HepG2 (cell line): ENCODE measurements around the gene ACTN4. TPM values are rescaled to one million over a fixed set of nuclear protein-coding genes. Genes with fewer than 3 reads are reported as not detected.

Source experiments
- AHR ChIP-seq: IDR thresholded peaks from 2 replicates; pipeline ENCODE4 v1.6.1; 2018; ENCODE audit warnings: missing genetic modification reagents, missing compliant biosample characterization
- ARNTL ChIP-seq: sonication (generic); formaldehyde crosslinking; IDR thresholded peaks from 2 replicates; pipeline ENCODE4 v1.4.0; 2020; ENCODE audit warnings: mild to moderate bottlenecking, missing genetic modification reagents
- EHMT2 ChIP-seq: fragments of 200-600 bp; sonication (generic); IDR thresholded peaks from 2 replicates; pipeline ENCODE4 v1.7.0; 2017; ENCODE audit warnings: antibody characterized with exemption, low read depth, low read length, borderline replicate concordance
- HMGA1 ChIP-seq: sonication (generic); formaldehyde crosslinking; conservative IDR thresholded peaks from 2 replicates; pipeline ENCODE4 v1.4.0; 2020; ENCODE audit warnings: missing genetic modification reagents
- HNRNPK ChIP-seq: fragments of 200-400 bp; formaldehyde crosslinking; IDR thresholded peaks from 2 replicates; pipeline ENCODE4 v1.6.1; 2018; ENCODE audit warnings: low read length, low read depth, moderate library complexity, mild to moderate bottlenecking; ENCODE audit not compliant: poor library complexity, severe bottlenecking
- JARID2 ChIP-seq: sonication (generic); formaldehyde crosslinking; IDR thresholded peaks from 2 replicates; pipeline ENCODE4 v1.8.1; 2023; ENCODE audit warnings: missing genetic modification reagents, inconsistent platforms; ENCODE audit not compliant: insufficient replicate concordance
- MEF2D ChIP-seq: sonication (generic); formaldehyde crosslinking; IDR thresholded peaks from 2 replicates; pipeline ENCODE4 v1.5.1; 2020; ENCODE audit warnings: mild to moderate bottlenecking, missing genetic modification reagents
- PHF21A ChIP-seq: sonication (generic); formaldehyde crosslinking; IDR thresholded peaks from 2 replicates; pipeline ENCODE4 v1.5.0; 2020; ENCODE audit warnings: mild to moderate bottlenecking, missing genetic modification reagents
- REL ChIP-seq: sonication (generic); formaldehyde crosslinking; conservative IDR thresholded peaks from 2 replicates; pipeline ENCODE4 v1.8.0; 2022; ENCODE audit warnings: mild to moderate bottlenecking, missing genetic modification reagents, moderate library complexity
- RXRB ChIP-seq: IDR thresholded peaks from 2 replicates; pipeline ENCODE4 v1.6.1; 2016; ENCODE audit warnings: borderline replicate concordance, missing genetic modification reagents, missing compliant biosample characterization
- SAFB2 ChIP-seq: sonication (generic); formaldehyde crosslinking; IDR thresholded peaks from 2 replicates; pipeline ENCODE4 v1.5.1; 2020; ENCODE audit warnings: missing genetic modification reagents, low read depth, mild to moderate bottlenecking, borderline replicate concordance
- SYNCRIP ChIP-seq: fragments of 200-400 bp; formaldehyde crosslinking; IDR thresholded peaks from 2 replicates; pipeline ENCODE4 v1.6.1; 2018; ENCODE audit warnings: mild to moderate bottlenecking, low read depth, low read length; ENCODE audit not compliant: insufficient read depth
- ZBTB21 ChIP-seq: sonication (generic); formaldehyde crosslinking; IDR thresholded peaks from 2 replicates; pipeline ENCODE4 v1.4.0; 2020; ENCODE audit warnings: missing genetic modification reagents
- ZNF292 ChIP-seq: sonication (generic); formaldehyde crosslinking; IDR thresholded peaks from 2 replicates; pipeline ENCODE4 v1.8.1; 2022; ENCODE audit warnings: mild to moderate bottlenecking, low read depth, missing genetic modification reagents, borderline replicate concordance
- ZNF331 ChIP-seq: sonication (generic); formaldehyde crosslinking; IDR thresholded peaks from 2 replicates; pipeline ENCODE4 v1.4.0; 2020; ENCODE audit warnings: missing genetic modification reagents
- polyA plus RNA-seq, 8 experiments: library from polyadenylated mRNA; depleted of rRNA in 3 of 8; stranded (reverse) in 7 of 8; unstranded in 1 of 8; fragments of >200 nt; fragmentation: Illumina TruSeq in 4 of 8; extraction: Trizol in 4 of 8; gene quantifications; 2 replicates each; pipeline versions ENCODE4 v1.2.1 to v1.2.3, GENCODE V29; 2011 to 2016; ENCODE audit warnings: low read depth in 4 of 8, missing spikeins in 1 of 8, mixed read lengths in 1 of 8; ENCODE audit not compliant: insufficient read depth in 1 of 8
- total RNA-seq, 5 experiments: library from RNA; depleted of rRNA; stranded (reverse); fragments of >200 nt; fragmentation: Illumina TruSeq; extraction: Trizol; gene quantifications; 2 replicates each; pipeline ENCODE4 v1.2.3, GENCODE V29; 2016; ENCODE audit warnings: low read depth in 1 of 5
- TF ChIP-seq, protein P1 (sequence below): IDR thresholded peaks from 2 replicates; pipeline ENCODE4 v1.6.1; 2016; ENCODE audit warnings: mild to moderate bottlenecking
- TF ChIP-seq, protein P2 (sequence below): sonication (generic); formaldehyde crosslinking; IDR thresholded peaks from 2 replicates; pipeline ENCODE4 v1.5.1; 2020; ENCODE audit warnings: missing genetic modification reagents, mild to moderate bottlenecking, borderline replicate concordance
- TF ChIP-seq, protein P3 (sequence below), 2 experiments: sonication (generic) in 1 of 2; formaldehyde crosslinking in 1 of 2; IDR thresholded peaks; 2 replicates each; pipeline versions ENCODE4 v1.4.0 to v1.6.1; 2016 to 2020; ENCODE audit warnings: borderline replicate concordance in 1 of 2, low read depth in 1 of 2, mild to moderate bottlenecking in 1 of 2, missing genetic modification reagents in 1 of 2
- TF ChIP-seq, protein P4 (sequence below): sonication (generic); formaldehyde crosslinking; IDR thresholded peaks from 2 replicates; pipeline ENCODE4 v1.5.1; 2020; ENCODE audit warnings: missing genetic modification reagents, mild to moderate bottlenecking, borderline replicate concordance

ACTN4 gene
- total and polyA plus RNA-seq, 2 of the 13 experiments (the other 11 are each of a cell fraction or from before 2014, with no cell fraction given), result 171 to 192 TPM

DNA sequence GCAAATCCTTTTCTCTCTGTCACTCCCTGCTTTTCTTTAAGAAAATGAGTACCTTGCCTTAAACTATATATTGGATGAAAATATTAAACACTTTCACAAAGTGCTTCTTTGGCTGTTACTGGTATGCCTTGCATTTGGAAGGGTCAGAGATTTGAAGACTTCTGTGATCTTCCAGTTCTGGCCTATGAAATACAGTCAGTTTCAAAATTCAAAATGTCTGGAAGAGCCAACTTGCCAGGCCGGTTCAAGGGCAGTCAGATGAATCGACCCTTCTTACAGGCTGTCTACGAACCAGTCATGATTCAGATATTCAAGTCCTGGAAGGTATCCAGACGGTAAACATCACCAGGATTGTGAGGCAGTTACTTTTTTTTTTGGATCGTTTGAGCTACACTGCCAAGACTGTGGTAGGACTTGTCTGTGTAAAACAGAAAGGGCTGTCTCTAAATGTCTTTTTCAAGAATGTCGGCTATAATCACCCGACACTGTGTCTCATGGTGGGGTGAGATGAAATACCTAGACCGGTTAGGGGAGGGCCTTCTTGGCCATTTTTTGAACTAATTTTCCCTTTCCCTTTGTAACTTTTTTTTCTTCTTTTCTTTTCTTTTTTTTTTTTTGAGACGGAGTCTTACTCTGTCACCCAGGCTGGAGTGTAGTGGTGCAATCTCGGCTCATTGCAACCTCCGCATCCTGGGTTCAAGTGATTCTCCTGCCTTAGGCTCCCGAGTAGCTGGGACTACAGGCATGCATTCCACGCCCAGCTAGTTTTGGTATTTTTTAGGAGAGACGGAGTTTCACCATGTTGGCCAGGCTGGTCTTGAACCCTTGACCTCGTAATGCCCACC, 11.2 kb downstream of the ACTN4 start (continued):
- TF ChIP-seq, protein P1, sequence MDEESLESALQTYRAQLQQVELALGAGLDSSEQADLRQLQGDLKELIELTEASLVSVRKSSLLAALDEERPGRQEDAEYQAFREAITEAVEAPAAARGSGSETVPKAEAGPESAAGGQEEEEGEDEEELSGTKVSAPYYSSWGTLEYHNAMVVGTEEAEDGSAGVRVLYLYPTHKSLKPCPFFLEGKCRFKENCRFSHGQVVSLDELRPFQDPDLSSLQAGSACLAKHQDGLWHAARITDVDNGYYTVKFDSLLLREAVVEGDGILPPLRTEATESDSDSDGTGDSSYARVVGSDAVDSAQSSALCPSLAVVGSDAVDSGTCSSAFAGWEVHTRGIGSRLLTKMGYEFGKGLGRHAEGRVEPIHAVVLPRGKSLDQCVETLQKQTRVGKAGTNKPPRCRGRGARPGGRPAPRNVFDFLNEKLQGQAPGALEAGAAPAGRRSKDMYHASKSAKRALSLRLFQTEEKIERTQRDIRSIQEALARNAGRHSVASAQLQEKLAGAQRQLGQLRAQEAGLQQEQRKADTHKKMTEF (CRISPR knock-in tag), result no peak; the same call in 1 of the 2 replicates
- TF ChIP-seq HNRNPK, result no peak
- peak; percentile 49 for TF ChIP-seq JARID2 (CRISPR knock-in tag)
- TF ChIP-seq, protein P2, sequence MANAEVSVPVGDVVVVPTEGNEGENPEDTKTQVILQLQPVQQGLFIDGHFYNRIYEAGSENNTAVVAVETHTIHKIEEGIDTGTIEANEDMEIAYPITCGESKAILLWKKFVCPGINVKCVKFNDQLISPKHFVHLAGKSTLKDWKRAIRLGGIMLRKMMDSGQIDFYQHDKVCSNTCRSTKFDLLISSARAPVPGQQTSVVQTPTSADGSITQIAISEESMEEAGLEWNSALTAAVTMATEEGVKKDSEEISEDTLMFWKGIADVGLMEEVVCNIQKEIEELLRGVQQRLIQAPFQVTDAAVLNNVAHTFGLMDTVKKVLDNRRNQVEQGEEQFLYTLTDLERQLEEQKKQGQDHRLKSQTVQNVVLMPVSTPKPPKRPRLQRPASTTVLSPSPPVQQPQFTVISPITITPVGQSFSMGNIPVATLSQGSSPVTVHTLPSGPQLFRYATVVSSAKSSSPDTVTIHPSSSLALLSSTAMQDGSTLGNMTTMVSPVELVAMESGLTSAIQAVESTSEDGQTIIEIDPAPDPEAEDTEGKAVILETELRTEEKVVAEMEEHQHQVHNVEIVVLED (CRISPR knock-in tag), result no peak
- no peak for TF ChIP-seq HMGA1 (CRISPR knock-in tag)
- TF ChIP-seq, protein P3, sequence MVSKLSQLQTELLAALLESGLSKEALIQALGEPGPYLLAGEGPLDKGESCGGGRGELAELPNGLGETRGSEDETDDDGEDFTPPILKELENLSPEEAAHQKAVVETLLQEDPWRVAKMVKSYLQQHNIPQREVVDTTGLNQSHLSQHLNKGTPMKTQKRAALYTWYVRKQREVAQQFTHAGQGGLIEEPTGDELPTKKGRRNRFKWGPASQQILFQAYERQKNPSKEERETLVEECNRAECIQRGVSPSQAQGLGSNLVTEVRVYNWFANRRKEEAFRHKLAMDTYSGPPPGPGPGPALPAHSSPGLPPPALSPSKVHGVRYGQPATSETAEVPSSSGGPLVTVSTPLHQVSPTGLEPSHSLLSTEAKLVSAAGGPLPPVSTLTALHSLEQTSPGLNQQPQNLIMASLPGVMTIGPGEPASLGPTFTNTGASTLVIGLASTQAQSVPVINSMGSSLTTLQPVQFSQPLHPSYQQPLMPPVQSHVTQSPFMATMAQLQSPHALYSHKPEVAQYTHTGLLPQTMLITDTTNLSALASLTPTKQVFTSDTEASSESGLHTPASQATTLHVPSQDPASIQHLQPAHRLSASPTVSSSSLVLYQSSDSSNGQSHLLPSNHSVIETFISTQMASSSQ (IDR thresholded peaks at IDR 0.05; ENCODE audit: low read depth), result no peak
- TF ChIP-seq, protein P3 (CRISPR knock-in tag; IDR thresholded peaks at IDR 0.05; ENCODE audit: borderline replicate concordance), result no peak
- TF ChIP-seq PHF21A (CRISPR knock-in tag), result peak; percentile 37
- peak; percentile 79; the same call in 1 of the 2 replicates for TF ChIP-seq ZNF331 (CRISPR knock-in tag)
- no peak for TF ChIP-seq AHR (CRISPR knock-in tag)
- TF ChIP-seq ARNTL (CRISPR knock-in tag), result no peak
- TF ChIP-seq RXRB (CRISPR knock-in tag), result peak; percentile 78
- no peak for TF ChIP-seq REL (CRISPR knock-in tag)
- no peak for TF ChIP-seq ZBTB21 (CRISPR knock-in tag)
- TF ChIP-seq, protein P4, sequence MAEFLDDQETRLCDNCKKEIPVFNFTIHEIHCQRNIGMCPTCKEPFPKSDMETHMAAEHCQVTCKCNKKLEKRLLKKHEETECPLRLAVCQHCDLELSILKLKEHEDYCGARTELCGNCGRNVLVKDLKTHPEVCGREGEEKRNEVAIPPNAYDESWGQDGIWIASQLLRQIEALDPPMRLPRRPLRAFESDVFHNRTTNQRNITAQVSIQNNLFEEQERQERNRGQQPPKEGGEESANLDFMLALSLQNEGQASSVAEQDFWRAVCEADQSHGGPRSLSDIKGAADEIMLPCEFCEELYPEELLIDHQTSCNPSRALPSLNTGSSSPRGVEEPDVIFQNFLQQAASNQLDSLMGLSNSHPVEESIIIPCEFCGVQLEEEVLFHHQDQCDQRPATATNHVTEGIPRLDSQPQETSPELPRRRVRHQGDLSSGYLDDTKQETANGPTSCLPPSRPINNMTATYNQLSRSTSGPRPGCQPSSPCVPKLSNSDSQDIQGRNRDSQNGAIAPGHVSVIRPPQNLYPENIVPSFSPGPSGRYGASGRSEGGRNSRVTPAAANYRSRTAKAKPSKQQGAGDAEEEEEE (CRISPR knock-in tag), result no peak
- no peak for TF ChIP-seq SAFB2
- no peak for TF ChIP-seq SYNCRIP
- peak; percentile 34; the same call in 1 of the 2 replicates for TF ChIP-seq EHMT2
- no peak for TF ChIP-seq ZNF292 (CRISPR knock-in tag)
- TF ChIP-seq MEF2D, result no peak
